HS-5 (cell line): ENCODE results near the gene UNC93B1.

ENCODE experiments used
- DNase-seq: peaks from one replicate; pipeline ENCODE4 v3.0.0-alpha.2; 2012; ENCODE audit warnings: low read depth

Gene UNC93B1

DNA sequence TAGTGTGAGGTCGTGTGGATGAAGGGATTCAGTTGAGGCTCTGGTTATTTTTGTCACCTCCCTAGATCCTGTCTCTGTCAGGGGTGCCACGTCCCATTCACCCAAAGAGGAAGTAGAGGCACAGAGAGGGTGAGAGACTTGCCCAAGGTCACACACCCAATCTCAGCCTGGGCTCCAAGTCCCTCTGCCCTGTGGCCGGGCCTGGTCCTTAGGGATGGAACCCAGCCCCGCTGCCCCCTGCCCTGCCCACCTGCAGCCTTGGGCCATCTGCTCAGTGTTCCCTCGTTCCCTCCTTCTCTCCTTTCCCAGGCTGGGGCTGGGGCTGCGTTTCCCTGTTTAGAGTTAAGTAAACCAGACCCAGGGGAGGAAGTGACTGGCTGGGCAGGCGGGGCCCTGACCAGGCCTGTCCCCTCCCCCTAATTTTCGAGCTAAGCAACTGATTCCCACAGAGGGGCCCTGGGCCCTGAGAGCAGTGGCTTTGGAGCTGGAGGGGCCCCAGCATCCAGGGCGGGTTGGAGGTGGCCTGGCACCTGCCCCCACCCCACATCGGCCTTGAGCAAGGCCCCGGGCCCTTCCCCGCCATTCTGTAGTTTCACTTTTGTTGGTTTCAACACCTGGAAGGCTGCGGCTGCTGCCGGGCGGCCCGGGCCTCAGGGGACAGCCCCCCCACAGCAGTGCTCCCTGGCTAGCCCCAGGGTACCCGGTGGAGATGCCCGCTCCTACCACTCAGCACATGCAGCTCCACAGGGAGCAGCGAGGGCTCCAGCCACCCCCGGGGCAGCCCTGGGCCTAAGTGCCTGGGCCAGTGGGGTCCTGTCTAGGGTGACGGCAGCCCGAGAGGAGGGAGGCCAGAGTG lies 36.4 kb upstream of the UNC93B1 start:
- no peak for DNase-seq

DNA sequence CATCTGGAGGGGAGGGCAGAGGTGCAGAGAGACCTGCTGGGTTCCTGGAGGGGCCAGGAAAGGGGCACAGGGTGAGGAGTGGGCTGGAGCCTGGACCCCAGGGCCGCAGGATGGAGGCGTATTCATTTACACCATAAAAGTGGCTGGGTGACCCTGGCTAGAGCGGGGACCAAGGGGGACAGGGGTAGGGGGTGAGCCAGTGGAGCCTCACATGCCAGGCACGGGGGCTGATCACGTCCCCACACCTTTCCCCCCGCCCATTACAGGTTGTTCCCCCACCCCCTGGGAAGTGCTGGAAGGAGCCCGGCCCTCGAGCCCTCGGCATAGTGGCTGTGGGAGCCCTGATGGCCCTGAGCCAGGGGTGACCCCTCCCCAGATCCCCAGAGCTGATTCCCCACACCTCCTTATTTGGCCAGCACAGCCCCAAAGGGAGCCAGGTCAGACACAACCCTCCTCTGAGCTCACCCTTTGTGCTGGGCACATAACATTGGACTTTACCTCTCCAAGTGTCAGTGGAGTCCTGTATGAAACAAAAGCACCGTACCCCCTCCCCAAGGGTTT lies 35.7 kb upstream of the UNC93B1 start:
- DNase-seq, result no peak

DNA sequence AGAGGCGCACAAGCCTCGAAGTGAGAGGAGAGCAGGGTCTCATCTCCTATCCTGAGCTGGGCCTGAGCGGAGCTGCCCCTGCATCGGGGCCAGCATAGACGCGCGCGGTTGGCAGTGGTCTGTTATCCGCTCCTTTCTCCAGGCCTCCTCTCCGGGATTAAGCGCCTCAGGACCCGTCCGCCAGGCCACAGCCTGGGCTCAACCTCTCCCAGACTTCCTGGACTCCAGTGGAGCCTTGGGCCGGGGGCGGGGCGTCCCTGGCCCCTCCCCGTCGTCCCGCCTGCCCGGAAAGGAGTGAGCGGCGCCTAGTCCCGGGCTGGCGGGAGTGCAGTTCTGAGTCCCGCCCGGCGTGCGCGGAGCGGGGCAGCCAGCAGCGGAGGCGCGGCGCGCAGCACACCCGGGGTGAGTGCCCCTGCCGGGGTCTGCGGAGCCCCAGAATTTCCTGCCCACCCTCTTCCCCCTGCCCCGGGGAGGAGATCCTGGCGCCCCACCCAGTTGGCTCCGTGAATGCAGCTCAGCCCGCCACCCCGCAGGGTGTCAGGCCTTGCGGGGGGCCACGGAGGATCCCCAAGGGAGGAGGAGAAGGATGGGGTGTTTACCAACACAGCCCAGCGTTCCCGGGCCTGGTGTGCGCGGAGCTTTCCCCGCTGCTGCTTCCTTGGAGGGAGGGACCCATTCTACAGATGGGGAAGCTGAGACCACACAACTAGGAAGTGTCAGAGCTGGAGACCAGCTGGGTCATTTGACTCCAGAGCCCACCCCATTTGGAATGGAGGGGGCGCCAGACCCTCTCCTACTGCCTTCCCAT lies 35.0 kb upstream of the UNC93B1 start, which contains the start of gene TCIRG1:
TSS of gene TCIRG1 (plus strand) at position 308 of the 808 bp plus-strand sequence. CDS start 2,247 bp downstream, outside the sequence.
- DNase-seq, result no peak

- DNase-seq, result no peak
Measured at GRCh38 chr11:68038226-68038717, 34.4 kb upstream of the UNC93B1 start.

DNA sequence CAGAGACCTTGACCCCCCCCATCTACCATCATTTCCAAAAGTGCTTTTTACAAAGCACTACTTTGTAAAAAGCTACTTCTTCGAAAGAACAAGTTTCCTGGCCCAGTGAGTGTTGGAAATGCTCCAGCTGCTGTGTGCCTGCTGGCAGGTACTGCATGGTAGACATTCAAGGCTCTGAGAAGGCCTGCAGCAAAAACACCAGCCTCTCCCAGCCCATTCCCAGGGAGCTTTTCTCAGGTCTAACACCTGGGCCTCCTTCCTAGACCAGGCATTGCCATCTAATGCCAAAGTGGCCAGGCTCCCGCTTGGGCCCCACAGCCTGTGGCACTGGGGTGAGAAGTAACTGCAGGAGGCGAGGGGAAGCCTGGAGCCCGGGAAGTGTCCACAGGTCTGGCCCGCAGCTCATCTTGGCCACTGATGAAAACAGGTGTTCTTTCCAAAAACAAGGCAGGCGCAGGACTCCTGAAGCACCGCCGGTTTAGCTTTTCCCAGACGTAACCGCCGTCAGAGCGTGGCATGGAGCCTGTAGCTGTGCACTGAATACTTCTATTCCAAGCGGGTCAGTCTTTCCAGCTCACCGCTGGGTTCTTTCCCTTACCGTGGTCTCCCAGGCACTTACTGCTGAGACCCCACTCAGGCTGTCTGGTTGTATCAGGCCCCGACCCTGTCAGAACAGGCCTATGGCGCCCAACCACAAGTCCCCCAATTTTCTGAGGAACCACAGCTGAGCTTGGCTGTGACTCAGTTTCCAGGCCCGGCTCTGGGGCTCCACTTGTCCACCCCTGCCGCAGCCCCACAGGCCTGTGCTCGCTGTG lies 33.7 kb upstream of the UNC93B1 start:
- no peak for DNase-seq

DNA sequence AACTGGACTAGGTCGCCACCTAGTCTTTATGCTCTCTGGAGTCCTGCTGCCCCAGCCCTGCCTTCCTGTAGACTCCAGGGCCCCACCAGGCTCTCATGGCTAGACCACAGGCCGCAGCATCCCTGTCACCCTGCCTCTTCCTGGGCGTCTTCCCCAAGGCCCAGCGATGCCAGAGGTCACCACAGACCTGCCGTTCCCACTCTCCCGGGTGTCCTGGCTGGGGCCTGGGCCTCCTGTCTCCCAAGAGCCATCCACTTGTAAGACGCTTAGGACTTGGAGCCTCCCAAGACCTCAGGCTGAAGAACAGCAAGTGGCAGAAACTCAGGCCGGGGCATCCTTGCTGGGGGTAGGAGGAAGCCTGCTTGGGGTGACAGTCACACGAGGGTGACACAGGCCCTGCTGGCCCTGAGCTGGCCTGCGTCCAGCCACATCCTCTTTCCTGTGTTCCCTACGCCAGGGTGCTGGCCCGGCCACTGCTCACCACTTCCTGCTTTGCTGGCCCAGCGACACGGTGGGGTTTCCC lies 32.9 kb upstream of the UNC93B1 start:
- no peak for DNase-seq

- DNase-seq, result no peak
Measured at GRCh38 chr11:68036141-68036716, 32.3 kb upstream of the UNC93B1 start.

DNA sequence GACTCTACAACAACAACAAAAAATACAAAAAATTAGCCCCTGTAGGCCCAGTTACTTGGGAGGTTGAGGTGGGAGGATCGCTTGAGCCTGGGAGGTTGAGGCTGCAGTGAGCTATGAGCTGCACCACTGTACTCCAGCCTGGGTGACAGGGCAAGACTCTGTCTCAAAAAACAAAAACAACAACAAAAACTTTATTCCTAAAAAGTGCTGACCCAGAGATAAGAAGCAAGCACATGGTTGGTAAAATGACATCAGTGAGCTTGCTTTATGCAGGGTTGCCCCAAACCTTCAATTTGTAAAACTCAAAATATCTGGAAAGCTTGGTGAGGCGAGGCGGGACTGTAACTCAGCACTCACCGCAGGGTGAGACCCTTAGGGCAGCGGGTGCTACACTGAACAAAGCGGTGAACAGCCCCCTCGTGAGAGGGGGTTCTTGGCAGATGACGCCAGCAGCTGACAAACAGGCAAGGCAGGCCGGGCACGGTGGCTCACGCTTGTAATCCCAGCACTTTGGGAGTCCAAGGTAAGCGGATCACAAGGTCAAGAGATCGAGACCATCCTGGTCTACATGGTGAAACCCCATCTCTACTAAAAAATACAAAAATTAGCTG lies 31.5 kb upstream of the UNC93B1 start:
- DNase-seq, result no peak

DNA sequence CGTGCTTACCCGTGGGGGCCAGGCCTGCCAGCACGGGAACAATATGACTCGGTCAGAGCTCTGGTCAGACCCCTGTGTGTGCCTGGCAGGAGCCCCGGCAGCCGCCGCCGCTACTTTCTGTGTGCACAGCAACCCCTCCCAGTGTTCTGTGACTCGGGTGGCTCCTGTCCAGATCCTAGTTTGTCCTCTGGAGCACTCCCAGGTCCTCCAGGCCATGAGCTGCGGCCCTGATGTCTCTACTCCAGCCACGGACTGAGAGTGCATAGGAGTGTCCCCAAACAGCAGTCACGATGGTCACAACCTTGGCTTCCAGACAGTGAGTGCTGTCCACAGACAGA lies 29.8 kb upstream of the UNC93B1 start:
- no peak for DNase-seq

GRCh38 chr11:68032997-68033707 lies 29.3 kb upstream of the UNC93B1 start:
- DNase-seq, result no peak

GRCh38 chr11:68032003-68032402 lies 28.1 kb upstream of the UNC93B1 start:
- no peak for DNase-seq

GRCh38 chr11:68031144-68031464 lies 27.2 kb upstream of the UNC93B1 start:
- DNase-seq, result no peak

GRCh38 chr11:68030318-68031143 lies 26.6 kb upstream of the UNC93B1 start, which contains the start of gene NDUFS8:
TSS of gene NDUFS8 (plus strand) at chr11:68030681. CDS start at chr11:68032152, 1,471 bp downstream.
- peak; percentile 96 for DNase-seq

GRCh38 chr11:68028802-68029545 lies 25.1 kb upstream of the UNC93B1 start:
- peak; percentile 54 for DNase-seq

GRCh38 chr11:68027667-68028066 lies 23.8 kb upstream of the UNC93B1 start:
- no peak for DNase-seq

DNA sequence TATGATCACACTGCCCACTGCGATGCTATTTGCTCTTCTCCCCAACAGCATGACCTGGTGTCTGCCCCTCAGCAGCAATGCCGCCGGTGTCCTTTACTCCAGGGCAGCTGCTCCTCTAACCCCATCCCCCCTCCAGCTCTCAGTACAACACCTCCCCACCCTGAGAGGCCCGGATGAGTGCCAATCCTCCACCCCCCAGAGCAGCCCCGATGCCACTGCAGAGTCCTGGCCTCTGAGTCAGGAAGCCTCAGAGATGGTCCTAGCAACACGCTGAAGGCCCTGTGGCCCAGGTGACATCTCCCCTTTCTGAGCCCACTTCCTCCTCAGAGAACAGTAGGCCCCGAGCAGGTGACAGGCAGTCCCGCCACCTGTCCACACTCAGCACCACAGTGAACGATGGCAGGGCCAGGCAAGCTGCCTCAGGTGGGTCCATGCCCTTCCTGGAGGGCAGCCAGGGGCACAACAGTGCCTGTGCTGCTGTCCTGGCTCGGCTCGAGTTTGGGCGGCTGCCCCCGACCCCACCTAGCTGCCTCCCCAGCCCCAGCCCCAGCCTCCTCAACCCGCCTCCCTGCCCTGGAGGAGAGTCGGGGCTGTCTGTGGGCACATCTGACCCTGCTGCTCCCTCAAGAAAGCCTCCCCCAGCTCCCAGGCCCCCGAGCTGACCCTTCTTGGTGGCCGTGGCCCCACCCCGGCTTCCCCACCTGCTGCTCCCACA lies 22.7 kb upstream of the UNC93B1 start:
- DNase-seq, result no peak

GRCh38 chr11:68025047-68025446 lies 21.1 kb upstream of the UNC93B1 start:
- no peak for DNase-seq

DNA sequence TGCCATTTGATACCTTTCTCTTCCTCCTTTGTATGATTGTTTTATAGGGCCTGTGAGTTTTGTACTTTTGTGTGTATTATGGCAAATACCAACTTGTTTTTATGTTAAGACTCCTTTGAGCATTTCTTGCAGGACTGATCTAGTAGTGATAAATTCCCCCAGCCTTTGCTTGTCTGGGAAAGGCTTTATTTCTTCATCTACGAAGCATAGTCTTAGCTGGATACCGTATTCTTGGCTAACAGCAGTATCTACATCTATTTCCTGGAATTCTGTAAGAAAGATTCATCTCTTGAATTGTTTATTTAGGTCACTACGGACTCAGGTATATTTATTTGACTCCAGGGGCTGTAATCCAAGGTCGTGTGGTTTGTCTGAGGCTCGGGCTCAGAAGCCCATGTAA lies 20.6 kb upstream of the UNC93B1 start:
- no peak for DNase-seq
